GM18502 (cell line): ENCODE data around the gene IPCEF1.

ENCODE experiments used
- ATAC-seq: cut with Tn5 transposase; IDR thresholded peaks from one replicate; pipeline ENCODE4 v1.9.1; 2021; ENCODE audit warnings: mild to moderate bottlenecking; ENCODE audit not compliant: unreplicated experiment, poor library complexity

The IPCEF1 gene

GRCh38 chr6:154123155-154123956 is 233.2 kb downstream of the IPCEF1 start:
- no peak for ATAC-seq

GRCh38 chr6:154122195-154122925 is 234.2 kb downstream of the IPCEF1 start:
- no peak for ATAC-seq

- no peak for ATAC-seq
These were observed 239.1 kb downstream of the IPCEF1 start for GRCh38 chr6:154117485-154117884.

- no peak for ATAC-seq
These were observed 243.2 kb downstream of the IPCEF1 start for GRCh38 chr6:154113392-154113791.

GRCh38 chr6:154112181-154112809 is 244.3 kb downstream of the IPCEF1 start:
- ATAC-seq, result no peak

- no peak for ATAC-seq
These were observed 245.6 kb downstream of the IPCEF1 start for GRCh38 chr6:154111025-154111424.

- ATAC-seq, result no peak
These were observed 250.4 kb downstream of the IPCEF1 start for GRCh38 chr6:154106251-154106650.
